Tracheal epithelial cell (primary cell): ENCODE data around the gene MARVELD2. TPM values are rescaled to one million over a fixed set of nuclear protein-coding genes. Genes with fewer than 3 reads are reported as not detected.

Source experiments
- total RNA-seq: library from RNA; depleted of rRNA; stranded (reverse); fragments of >200 nt; gene quantifications from 2 replicates; pipeline ENCODE4 v1.2.1, GENCODE V29; 2014

Gene MARVELD2
- total RNA-seq = 24.8 and 27.3 TPM in 2 replicates

GRCh38 chr5:69414885-69415583 lies at the start of gene MARVELD2:
Gene MARVELD2, plus strand, starts transcription at chr5:69415116. Its CDS starts 4,270 bp downstream, at chr5:69419386.

GRCh38 chr5:69369340-69370121 lies 45.4 kb upstream of the MARVELD2 start, which contains the start of the genes AK6, RAD17 and TAF9:
Gene AK6, minus strand, starts transcription at chr5:69369520. Its CDS starts 30 bp downstream, at chr5:69369490.
Gene RAD17, plus strand, starts transcription at chr5:69369818. Its CDS starts 2,391 bp downstream, at chr5:69372209.
Gene TAF9, minus strand, starts transcription at chr5:69369520. Its CDS starts 3,783 bp downstream, at chr5:69365737.

GRCh38 chr5:69492391-69492922 lies 77.5 kb downstream of the MARVELD2 start, which contains the start of gene OCLN:
Gene OCLN, plus strand, starts transcription at chr5:69492790. Its CDS starts 11,455 bp downstream, at chr5:69504245.

Other genes starting within 250 kb of the MARVELD2 start
- gene CCNB1, start 248.0 kb upstream of the MARVELD2 start, total RNA-seq = 8.5 and 34.5 TPM in 2 replicates
- gene CENPH, start 225.5 kb upstream of the MARVELD2 start, total RNA-seq = 7.2 and 9.6 TPM in 2 replicates
- gene CDK7, start 180.2 kb upstream of the MARVELD2 start, total RNA-seq = 61.7 and 77.6 TPM in 2 replicates
- gene CCDC125, start 82.3 kb upstream of the MARVELD2 start, total RNA-seq = 3.8 and 3.9 TPM in 2 replicates
- 26.0 and 30.3 TPM in 2 replicates for gene AK6, start 45.6 kb upstream of the MARVELD2 start, total RNA-seq
- 60.5 and 74.7 TPM in 2 replicates for gene TAF9, start 45.6 kb upstream of the MARVELD2 start, total RNA-seq
- 18.8 and 20.0 TPM in 2 replicates for gene RAD17, start 45.3 kb upstream of the MARVELD2 start, total RNA-seq
- 38.6 and 104 TPM in 2 replicates for gene OCLN, start 77.7 kb downstream of the MARVELD2 start, total RNA-seq
- gene GTF2H2C, start 145.1 kb downstream of the MARVELD2 start, total RNA-seq = 22.2 and 26.4 TPM in 2 replicates